HG03066 (cell line): Measurements from ENCODE around the gene IL33.

Source experiments
- ATAC-seq: cut with Tn5 transposase; IDR thresholded peaks from one replicate; pipeline ENCODE4 v1.9.1; 2021; ENCODE audit warnings: low read depth; ENCODE audit not compliant: unreplicated experiment

IL33 gene

GRCh38 chr9:6216002-6216401, 395 bp downstream of the IL33 start:
- no peak for ATAC-seq

GRCh38 chr9:6216951-6217350, 1.3 kb downstream of the IL33 start:
- no peak for ATAC-seq

GRCh38 chr9:6218099-6218502, 2.5 kb downstream of the IL33 start:
- ATAC-seq = no peak

GRCh38 chr9:6219040-6219439, 3.4 kb downstream of the IL33 start:
- ATAC-seq = no peak

GRCh38 chr9:6219981-6220380, 4.4 kb downstream of the IL33 start:
- ATAC-seq = no peak

- no peak for ATAC-seq
Observed at GRCh38 chr9:6224393-6225154, 9.0 kb downstream of the IL33 start.

GRCh38 chr9:6226696-6227095, 11.1 kb downstream of the IL33 start:
- no peak for ATAC-seq

- no peak for ATAC-seq
Observed at GRCh38 chr9:6229186-6229585, 13.6 kb downstream of the IL33 start.

- no peak for ATAC-seq
Observed at GRCh38 chr9:6229619-6230018, 14.0 kb downstream of the IL33 start.

- no peak for ATAC-seq
Observed at GRCh38 chr9:6230037-6230780, 14.6 kb downstream of the IL33 start.

GRCh38 chr9:6232336-6232945, 16.8 kb downstream of the IL33 start:
- no peak for ATAC-seq

GRCh38 chr9:6234014-6234413, 18.4 kb downstream of the IL33 start:
- ATAC-seq = no peak

GRCh38 chr9:6237267-6237666, 21.7 kb downstream of the IL33 start:
- no peak for ATAC-seq

GRCh38 chr9:6239048-6239461, 23.4 kb downstream of the IL33 start:
- no peak for ATAC-seq

GRCh38 chr9:6239694-6240093, 24.1 kb downstream of the IL33 start:
- no peak for ATAC-seq

- peak; percentile 94 for ATAC-seq
Observed at GRCh38 chr9:6243746-6244145, 28.1 kb downstream of the IL33 start.

- ATAC-seq = no peak
Observed at GRCh38 chr9:6247266-6247665, 31.7 kb downstream of the IL33 start.

GRCh38 chr9:6268826-6269397, 53.3 kb downstream of the IL33 start:
- ATAC-seq = no peak

- ATAC-seq = no peak
Observed at GRCh38 chr9:6270896-6271295, 55.3 kb downstream of the IL33 start.

- ATAC-seq = no peak
Observed at GRCh38 chr9:6271508-6272228, 56.1 kb downstream of the IL33 start.

GRCh38 chr9:6272229-6272598, 56.6 kb downstream of the IL33 start:
- no peak for ATAC-seq
